ENCODE results near the gene FOLR2.

FOLR2 gene

DNA sequence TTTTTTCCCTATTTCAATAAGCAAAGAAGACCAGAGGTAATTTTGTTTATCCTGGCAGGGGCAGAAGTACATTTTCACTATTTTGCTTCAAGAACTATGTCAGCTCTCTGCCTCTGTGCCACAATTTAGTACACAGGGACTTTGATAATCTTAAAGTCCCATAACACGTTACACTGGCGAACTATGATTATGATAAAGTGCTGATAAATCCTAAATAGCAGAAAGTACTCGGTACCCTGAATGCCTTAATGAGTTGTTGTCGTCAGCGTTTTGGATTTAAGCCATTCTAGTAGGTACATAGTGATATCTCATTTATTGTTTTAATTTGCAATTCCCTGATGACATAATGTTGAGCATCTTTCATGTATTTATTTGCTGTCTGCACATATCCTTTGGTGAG, 44.0 kb downstream of the FOLR2 start:
- TF ChIP-seq, protein P1, sequence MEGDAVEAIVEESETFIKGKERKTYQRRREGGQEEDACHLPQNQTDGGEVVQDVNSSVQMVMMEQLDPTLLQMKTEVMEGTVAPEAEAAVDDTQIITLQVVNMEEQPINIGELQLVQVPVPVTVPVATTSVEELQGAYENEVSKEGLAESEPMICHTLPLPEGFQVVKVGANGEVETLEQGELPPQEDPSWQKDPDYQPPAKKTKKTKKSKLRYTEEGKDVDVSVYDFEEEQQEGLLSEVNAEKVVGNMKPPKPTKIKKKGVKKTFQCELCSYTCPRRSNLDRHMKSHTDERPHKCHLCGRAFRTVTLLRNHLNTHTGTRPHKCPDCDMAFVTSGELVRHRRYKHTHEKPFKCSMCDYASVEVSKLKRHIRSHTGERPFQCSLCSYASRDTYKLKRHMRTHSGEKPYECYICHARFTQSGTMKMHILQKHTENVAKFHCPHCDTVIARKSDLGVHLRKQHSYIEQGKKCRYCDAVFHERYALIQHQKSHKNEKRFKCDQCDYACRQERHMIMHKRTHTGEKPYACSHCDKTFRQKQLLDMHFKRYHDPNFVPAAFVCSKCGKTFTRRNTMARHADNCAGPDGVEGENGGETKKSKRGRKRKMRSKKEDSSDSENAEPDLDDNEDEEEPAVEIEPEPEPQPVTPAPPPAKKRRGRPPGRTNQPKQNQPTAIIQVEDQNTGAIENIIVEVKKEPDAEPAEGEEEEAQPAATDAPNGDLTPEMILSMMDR (IDR thresholded peaks at IDR 0.05): no peak

DNA sequence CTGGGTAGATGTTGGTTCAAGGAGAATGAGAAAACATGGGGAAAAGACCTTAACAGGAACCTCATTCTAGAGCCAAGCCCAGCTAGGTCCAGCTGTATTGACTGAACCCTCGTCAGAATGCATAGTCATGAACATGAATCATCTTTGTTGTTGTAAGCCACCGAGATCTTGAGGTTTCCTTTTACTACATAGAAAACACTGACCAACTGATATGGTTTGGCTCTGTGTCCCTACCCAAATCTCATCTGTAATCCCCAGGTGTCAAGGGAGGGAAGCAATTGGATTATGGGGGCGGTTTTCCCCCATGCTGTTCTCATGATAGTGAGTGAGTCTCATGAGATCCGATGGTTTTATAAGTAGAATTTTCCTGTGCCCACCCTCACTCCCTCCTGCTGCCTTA, 46.8 kb downstream of the FOLR2 start:
- TF ChIP-seq, protein P1 (IDR thresholded peaks at IDR 0.05): no peak

DNA sequence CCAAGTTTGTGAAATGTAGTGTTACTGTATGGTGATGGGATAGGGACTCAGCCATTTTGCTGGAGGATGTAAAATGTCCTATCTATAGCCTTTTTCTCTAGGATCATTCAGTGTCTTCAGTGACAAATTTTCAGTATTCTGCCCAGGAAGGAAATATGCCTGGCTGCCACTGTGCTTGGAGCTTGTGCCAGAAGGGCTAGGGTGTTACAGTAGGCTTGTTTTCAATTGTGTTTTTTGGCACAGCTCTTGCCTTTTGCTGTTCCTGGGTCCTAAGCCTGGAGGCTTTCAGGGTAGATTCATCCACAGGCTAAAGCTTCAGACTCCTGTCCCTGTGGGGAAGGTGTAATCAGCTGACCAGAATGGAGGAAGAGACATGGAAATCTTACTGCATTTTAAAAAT, 49.4 kb downstream of the FOLR2 start:
- TF ChIP-seq, protein P1 (IDR thresholded peaks at IDR 0.05): no peak

- TF ChIP-seq, protein P1 (IDR thresholded peaks at IDR 0.05): no peak
Observed at GRCh38 chr11:72267956-72268617, 51.5 kb downstream of the FOLR2 start.
